Tibial nerve (tissue), 4 donors: Measurements from ENCODE around the gene FUCA2. TPM values are rescaled to one million over a fixed set of nuclear protein-coding genes. Genes with fewer than 3 reads are reported as not detected.
"Not testable (repeated sequence)": the region's sequence is repeated elsewhere in the genome, so short reads cannot be mapped to it uniquely, and the experiment has no call there.

Experiments
- DNase-seq, 2 donors: peaks; one replicate each; pipeline ENCODE4 v3.0.0-alpha.2; 2019; ENCODE audit warnings: low spot score in 2 of 2
- H3K27ac ChIP-seq, 4 donors: fragments of 200-600 bp; sonication (generic) in 3 of 4; one replicate each; pipeline ENCODE4 v1.5.1; 2017 to 2019; ENCODE audit warnings: mild to moderate bottlenecking in 1 of 4
- H3K27me3 ChIP-seq, 2 donors: fragments of 200-600 bp; sonication (generic) in 1 of 2; one replicate each; pipeline versions ENCODE4 v1.5.1 to v1.6.0; 2017 to 2019
- H3K36me3 ChIP-seq, 3 donors: fragments of 200-600 bp; sonication (generic); one replicate each; pipeline ENCODE4 v1.5.1; 2018 to 2019
- H3K4me1 ChIP-seq, 4 donors: fragments of 200-600 bp; sonication (generic) in 3 of 4; one replicate each; pipeline ENCODE4 v1.5.1; 2017 to 2019
- H3K4me3 ChIP-seq, 4 donors: fragments of 200-600 bp; sonication (generic) in 3 of 4; one replicate each; pipeline ENCODE4 v1.5.1; 2017 to 2019; ENCODE audit warnings: mild to moderate bottlenecking in 1 of 4, moderate library complexity in 1 of 4
- H3K9me3 ChIP-seq, 4 donors: fragments of 200-600 bp; sonication (generic) in 3 of 4; one replicate each; pipeline ENCODE4 v1.5.1; 2017 to 2019
- CTCF ChIP-seq, 5 experiments: fragments of 200-600 bp in 3 of 5; fragments of 450-650 bp in 2 of 5; sonication (generic) in 3 of 5; IDR thresholded peaks; one replicate each; pipeline ENCODE4 v1.5.1; 2016 to 2019; ENCODE audit warnings: antibody characterized with exemption in 5 of 5, mild to moderate bottlenecking in 3 of 5, moderate library complexity in 2 of 5
- EP300 ChIP-seq, 2 donors: sonication (generic); formaldehyde crosslinking; IDR thresholded peaks; one replicate each; pipeline ENCODE4 v1.6.1; 2017; ENCODE audit warnings: antibody characterized with exemption in 2 of 2, mild to moderate bottlenecking in 1 of 2
- POLR2A ChIP-seq, 2 donors: fragments of 450-650 bp; IDR thresholded peaks; one replicate each; pipeline ENCODE4 v1.6.1; 2017; ENCODE audit warnings: antibody characterized with exemption in 2 of 2, mild to moderate bottlenecking in 2 of 2, moderate library complexity in 2 of 2
- WGBS, 2 donors: methylation state at CpG; one replicate each; pipeline ENCODE4 v1.1.5; 2018; 5-methylcytosine and 5-hydroxymethylcytosine counted together
- total RNA-seq, 4 donors: library from RNA; depleted of rRNA; stranded (reverse); fragments of >200 nt; gene quantifications; one replicate each; pipeline ENCODE4 v1.1.0, GENCODE V29; 2016

Gene FUCA2
- total RNA-seq, 4 donors from 2014 or later, result 24.9 to 49.6 (median 33.6) TPM

GRCh38 chr6:143471822-143472221 is 39.7 kb downstream of the FUCA2 start:
- WGBS, 2 donors, result 55 to 96% methylated on average over 1 of the region's 1 CpG
- Histone ChIP-seq H3K4me1 (no peaks in the 10 kb centered on the region), H3K36me3 (peaks cover 0 to 77% (median 0%) of the 10 kb centered on the region in 3 donors), H3K27ac (no peak overlapping the region), H3K9me3 (no peaks in the 10 kb centered on the region), H3K4me3 (no peak overlapping the region), H3K27me3 (no peaks in the 10 kb centered on the region)
- TF ChIP-seq CTCF (IDR thresholded peaks at IDR 0.05), result no peak
- no peak for TF ChIP-seq POLR2A (IDR thresholded peaks at IDR 0.05)
- TF ChIP-seq EP300 (IDR thresholded peaks at IDR 0.05), result no peak
- no peak for DNase-seq

GRCh38 chr6:143468823-143469222 is 42.7 kb downstream of the FUCA2 start:
- not testable (repeated sequence) for H3K27ac ChIP-seq, H3K4me3 ChIP-seq, H3K9me3 ChIP-seq, DNase-seq, H3K4me1 ChIP-seq, H3K27me3 ChIP-seq
- H3K36me3 ChIP-seq, result peaks cover 0 to 60% (median 0%) of the 10 kb centered on the region in 3 donors
- 78 to 79% methylated on average over 2 of the region's 2 CpGs for WGBS, 2 donors

GRCh38 chr6:143468026-143468425 is 43.5 kb downstream of the FUCA2 start:
- no peak for TF ChIP-seq POLR2A (IDR thresholded peaks at IDR 0.05)
- no peak for TF ChIP-seq EP300 (IDR thresholded peaks at IDR 0.05)
- TF ChIP-seq CTCF (IDR thresholded peaks at IDR 0.05), result no peak
- Histone ChIP-seq H3K9me3 (no peaks in the 10 kb centered on the region), H3K4me1 (no peaks in the 10 kb centered on the region), H3K27me3 (no peaks in the 10 kb centered on the region), H3K4me3 (no peak overlapping the region), H3K36me3 (peaks cover 0 to 60% (median 0%) of the 10 kb centered on the region in 3 donors), H3K27ac (no peak overlapping the region)
- no peak for DNase-seq

- no peak for TF ChIP-seq EP300 (IDR thresholded peaks at IDR 0.05)
- TF ChIP-seq POLR2A (IDR thresholded peaks at IDR 0.05), result no peak
- TF ChIP-seq CTCF (IDR thresholded peaks at IDR 0.05), result no peak
- no peak overlapping the region for H3K4me3 ChIP-seq
- 94 to 95% methylated on average over 2 of the region's 2 CpGs for WGBS, 2 donors
Measured at GRCh38 chr6:143465546-143465945, 46.0 kb downstream of the FUCA2 start.

GRCh38 chr6:143457563-143458359 is 53.8 kb downstream of the FUCA2 start:
- H3K36me3 ChIP-seq, result peaks cover 0 to 31% (median 0%) of the 10 kb centered on the region in 3 donors
- TF ChIP-seq EP300 (IDR thresholded peaks at IDR 0.05) (no peak), POLR2A (IDR thresholded peaks at IDR 0.05) (no peak), CTCF (IDR thresholded peaks at IDR 0.05) (no peak)
- H3K9me3 ChIP-seq, result no peaks in the 10 kb centered on the region
- no peak for DNase-seq
- WGBS, 2 donors, result 93 to 96% methylated on average over 2 of the region's 2 CpGs
- H3K4me3 ChIP-seq, result no peak overlapping the region
- no peak overlapping the region for H3K27ac ChIP-seq
- no peaks in the 10 kb centered on the region for H3K27me3 ChIP-seq
- peaks cover 0 to 15% (median 0%) of the 10 kb centered on the region in 4 donors for H3K4me1 ChIP-seq

More at GRCh38 chr6:143465546-143465945, 46.0 kb downstream of the FUCA2 start:
- Histone ChIP-seq H3K27me3 (no peaks in the 10 kb centered on the region), H3K4me1 (no peaks in the 10 kb centered on the region), H3K36me3 (peaks cover 0 to 61% (median 0%) of the 10 kb centered on the region in 3 donors), H3K27ac (no peak overlapping the region), H3K9me3 (no peaks in the 10 kb centered on the region)
- DNase-seq, result no peak
